Right ventricle myocardium inferior (tissue), 1 donor: ENCODE results near the gene PLEKHJ1. TPM values are rescaled to one million over a fixed set of nuclear protein-coding genes. Genes with fewer than 3 reads are reported as not detected.
"Not testable (repeated sequence)": the region's sequence is repeated elsewhere in the genome, so short reads cannot be mapped to it uniquely, and the experiment has no call there.

Source experiments
- ATAC-seq: fragments of 200-7000 bp; cut with Tn5 transposase; one replicate; pipeline ENCODE4 v1.9.1; 2020; ENCODE audit warnings: mild to moderate bottlenecking, moderate library complexity
- DNase-seq: peaks from one replicate; pipeline ENCODE4 v3.0.0; 2021; ENCODE audit errors: missing footprints
- intact Hi-C: fragments of 100-400 bp; cut with DNase I; formaldehyde crosslinking; loops from one replicate; pipeline ENCODE4 v1.11.0; 2022
- long read RNA-seq: library from polyadenylated mRNA; unstranded; transcript quantifications from one replicate; pipeline ENCODE4 v2.0.0, GENCODE V29; 2021
- total RNA-seq: library from RNA; stranded (reverse); fragmentation: NEBNext Ultra II Directional; extraction: Animal tissue kit (Norgen Biotek cat#: 25700); gene quantifications from one replicate; pipeline ENCODE4 v1.2.1, GENCODE V29; 2021
- donor health status: DM: no; HTN: yes; CAD: no; lungs with severe emphysema.

PLEKHJ1 gene
- total RNA-seq, result 59.7 TPM
- long read RNA-seq, transcript PLEKHJ1-201 (6 exons, 1,206 nt), result major isoform, 52 of 60 reads
- long read RNA-seq, partial matches to known transcripts, result 0 of 60 reads
- long read RNA-seq, other reads (novel, unspliced or antisense), result 6 of 60 reads

GRCh38 chr19:2236314-2237050 is at the start of gene PLEKHJ1, which contains the start of gene SF3A2:
TSS of gene PLEKHJ1 (minus strand) at chr19:2236329. CDS start at chr19:2236248, 81 bp downstream.
TSS of gene SF3A2 (plus strand) at chr19:2236824. CDS start at chr19:2243419, 6,595 bp downstream.
- DNase-seq, result peak; percentile 98
- ATAC-seq, result peak; percentile 94
- intact Hi-C loops, result loop anchor here (1.0 to 2.0 kb wide), 3 partner anchors 32 to 73 kb away; partner anchors contain the start of gene DOT1L

DNA sequence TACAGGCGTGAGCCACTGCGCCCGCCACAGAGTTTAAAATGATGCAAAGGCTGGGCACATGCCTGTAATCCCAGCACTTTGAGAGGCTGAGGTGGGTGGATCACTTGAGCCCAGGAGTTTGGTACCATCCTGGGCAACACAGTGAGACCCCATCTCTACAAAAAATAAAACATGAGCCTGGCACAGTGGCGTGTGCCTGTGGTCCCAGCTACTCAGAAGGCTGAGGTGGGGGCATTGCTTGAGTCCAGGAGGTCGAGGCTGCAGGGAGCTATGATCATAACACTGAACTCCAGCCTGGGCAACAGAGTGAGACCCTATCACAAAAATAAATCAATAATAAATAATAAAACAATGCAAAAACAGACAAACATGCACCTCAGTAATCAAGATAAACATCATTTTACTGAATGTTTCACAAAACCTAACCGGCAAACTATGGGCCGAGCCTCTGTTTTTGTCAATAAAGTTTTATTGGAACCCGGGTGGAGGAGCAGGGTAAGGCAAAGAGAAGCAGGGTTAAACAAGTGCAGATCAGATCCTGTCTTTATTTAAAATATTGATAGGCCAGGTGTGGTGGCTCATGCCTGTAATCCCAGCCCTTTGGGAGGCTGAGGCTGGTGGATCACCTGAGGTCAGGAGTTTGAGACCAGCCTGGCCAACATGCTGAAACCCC is 47.8 kb upstream of the PLEKHJ1 start:
- ATAC-seq (no peak), DNase-seq (peak; percentile 27)
- intact Hi-C loops, result no loop called here

DNA sequence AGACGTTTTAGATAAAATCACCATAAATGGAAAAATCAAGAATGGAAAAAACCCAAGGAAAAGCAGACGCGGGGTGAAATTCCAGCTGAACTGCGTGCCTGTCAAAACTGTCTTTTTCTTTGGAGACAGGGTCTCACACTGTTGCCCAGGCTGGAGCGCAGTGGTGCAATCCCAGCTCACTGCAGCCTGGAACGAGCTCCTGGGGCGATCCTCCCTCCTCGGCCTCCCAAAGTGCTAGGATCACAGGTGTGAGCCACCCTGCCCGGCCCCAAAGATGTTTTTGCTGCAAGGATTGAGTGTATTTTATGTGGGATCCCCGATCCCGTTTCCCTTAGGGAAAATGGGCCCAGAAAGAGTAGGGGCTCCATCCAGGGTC is 46.7 kb upstream of the PLEKHJ1 start:
- intact Hi-C loops, result no loop called here
- ATAC-seq (no peak), DNase-seq (no peak)

DNA sequence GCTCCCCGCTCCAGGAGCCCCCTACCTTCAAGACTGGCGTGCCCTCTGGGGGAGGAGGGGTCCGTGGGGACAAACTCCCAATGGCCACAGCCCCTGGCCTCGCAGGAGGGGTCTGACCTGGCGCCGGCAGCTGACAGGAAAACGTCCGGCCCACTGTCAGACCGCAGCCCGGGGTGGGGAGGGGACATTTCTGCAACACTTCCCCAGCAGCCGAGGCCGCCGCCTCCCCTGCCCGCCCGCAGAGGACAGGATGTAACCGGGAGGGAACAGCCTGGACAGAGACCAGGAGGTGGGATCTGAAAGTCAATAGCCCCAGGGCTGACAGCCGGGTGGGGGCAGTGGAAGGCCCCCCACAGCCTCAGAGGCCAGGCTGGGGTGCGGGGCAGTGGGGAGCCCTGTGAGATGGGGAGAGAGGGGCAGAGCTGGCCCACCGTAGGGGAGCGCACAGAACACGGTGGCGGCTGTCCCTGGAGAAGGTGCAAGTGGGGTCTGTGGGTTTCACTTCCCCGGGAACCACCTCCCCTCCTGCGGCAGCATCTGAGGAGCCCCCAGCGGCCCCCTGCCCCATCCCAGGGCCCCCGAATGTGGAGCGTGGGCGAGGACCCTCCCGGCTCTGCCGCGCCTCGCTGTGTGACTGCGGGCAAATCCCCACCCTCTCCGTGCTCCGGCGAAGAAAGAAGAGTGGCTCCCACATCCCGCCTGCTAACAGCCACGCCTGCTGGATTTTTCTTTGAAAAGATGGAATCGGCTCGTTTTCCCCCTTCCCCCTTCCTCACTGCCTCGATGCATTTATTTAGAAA is 46.1 kb upstream of the PLEKHJ1 start, which contains the start of gene PEAK3:
Gene PEAK3 (minus strand): TSS at position 114 of the 800 bp plus-strand sequence. CDS start 1,244 bp downstream, outside the sequence.
- DNase-seq, result peak; percentile 95
- intact Hi-C loops, result no loop called here
- peak; percentile 82 for ATAC-seq

- DNase-seq, result peak; percentile 62
- intact Hi-C loops, ATAC-seq: not testable (repeated sequence)
Observed at GRCh38 chr19:2281265-2282061, 45.3 kb upstream of the PLEKHJ1 start.

DNA sequence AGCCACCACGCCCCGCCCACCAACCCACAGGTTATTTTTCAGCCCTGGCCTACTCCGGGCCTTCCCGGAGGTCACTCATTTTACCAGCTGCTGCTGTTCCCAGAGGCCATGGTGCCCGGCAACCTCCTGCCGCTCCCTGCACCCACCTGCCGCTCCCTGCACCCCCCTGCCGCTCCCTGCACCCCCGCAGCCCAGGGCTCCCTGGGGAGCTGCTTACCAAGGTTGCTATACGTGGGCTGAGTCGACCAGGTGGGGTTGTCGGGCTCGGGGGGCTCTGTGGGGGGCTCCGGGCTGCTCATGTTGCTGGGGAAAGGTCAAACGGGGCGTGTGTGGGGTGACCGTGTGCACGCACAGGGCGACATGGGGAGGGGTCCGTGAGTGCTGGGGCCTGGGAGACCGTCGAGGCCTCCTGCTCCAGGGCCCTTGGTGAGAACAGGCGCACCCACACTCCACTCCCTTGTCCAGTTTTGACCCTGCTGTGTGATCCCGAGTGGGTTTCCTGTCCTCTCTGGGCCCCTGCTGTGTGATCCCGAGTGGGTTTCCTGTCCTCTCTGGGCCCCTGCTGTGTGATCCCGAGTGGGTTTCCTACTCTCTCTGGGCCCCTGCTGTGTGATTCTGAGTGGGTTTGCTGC is 44.6 kb upstream of the PLEKHJ1 start:
- intact Hi-C loops, result no loop called here
- DNase-seq (peak; percentile 47), ATAC-seq (no peak)

GRCh38 chr19:2278459-2279158 is 42.5 kb upstream of the PLEKHJ1 start:
- intact Hi-C loops, result no loop called here
- no peak for ATAC-seq

GRCh38 chr19:2277138-2277537 is 41.0 kb upstream of the PLEKHJ1 start:
- no peak for ATAC-seq
- intact Hi-C loops, result no loop called here
- DNase-seq, result peak; percentile 37

More at GRCh38 chr19:2278459-2279158, 42.5 kb upstream of the PLEKHJ1 start:
- DNase-seq, result peak; percentile 41

- no peak for ATAC-seq
- peak; percentile 50 for DNase-seq
- intact Hi-C loops, result no loop called here
Observed at GRCh38 chr19:2276429-2276986, 40.4 kb upstream of the PLEKHJ1 start.

GRCh38 chr19:2275588-2276428 is 39.7 kb upstream of the PLEKHJ1 start:
- ATAC-seq, result peak; percentile 26
- peak; percentile 77 for DNase-seq
- intact Hi-C loops, result loop anchor here (2.0 kb wide), 2 partner anchors 41 to 115 kb away; no protein-coding TSS in a partner anchor

- ATAC-seq (no peak), DNase-seq (peak; percentile 84)
- intact Hi-C loops, result loop anchor here (1.0 to 2.0 kb wide), 3 partner anchors 42 to 121 kb away; no protein-coding TSS in a partner anchor
Observed at GRCh38 chr19:2274931-2275535, 38.9 kb upstream of the PLEKHJ1 start.

- DNase-seq (peak; percentile 53), ATAC-seq (no peak)
- intact Hi-C loops, result loop anchor here (1.0 to 2.0 kb wide), 3 partner anchors 43 to 120 kb away; no protein-coding TSS in a partner anchor
Observed at GRCh38 chr19:2274185-2274711, 38.1 kb upstream of the PLEKHJ1 start.

- intact Hi-C loops, result loop anchor here (1.0 to 2.0 kb wide), 4 partner anchors 37 to 119 kb away; partner anchors contain the start of genes PLEKHJ1 and SF3A2
- DNase-seq (peak; percentile 88), ATAC-seq (peak; percentile 7)
Observed at GRCh38 chr19:2273356-2274184, 37.4 kb upstream of the PLEKHJ1 start.
